Stimulated activated CD8-positive, alpha-beta memory T cell treated with anti-CD3 and anti-CD28 coated beads, Interleukin-4, amount 100 ng/mL, for 1 hour (primary cell): Measurements from ENCODE around the gene NDUFA7.
"Not testable (repeated sequence)": the region's sequence is repeated elsewhere in the genome, so short reads cannot be mapped to it uniquely, and the experiment has no call there.

Experiments
- DNase-seq, 2 donors: peaks; one replicate each; pipeline ENCODE4 v3.0.0-alpha.2; 2020; ENCODE audit warnings: low read depth in 2 of 2, low spot score in 1 of 2

Gene NDUFA7

DNA sequence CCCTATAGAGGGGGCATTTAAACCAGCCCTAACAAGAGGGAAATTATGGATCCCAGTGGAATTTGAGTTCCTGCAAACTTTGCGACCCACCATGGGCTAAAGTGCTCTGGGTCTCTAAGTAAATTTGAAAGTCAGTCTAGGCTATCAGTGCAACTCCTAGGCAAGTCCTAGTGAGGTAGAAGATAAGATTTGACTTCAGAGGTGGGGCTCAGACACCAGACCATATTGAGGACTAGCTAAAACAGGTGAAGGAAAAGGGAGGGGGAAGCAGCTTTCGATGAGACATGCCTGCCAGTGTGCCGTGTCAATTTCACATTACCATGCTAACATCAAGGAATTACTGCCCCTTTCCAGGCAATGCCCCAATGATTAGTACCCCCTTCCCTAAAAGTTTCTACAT lies 51.5 kb downstream of the NDUFA7 start:
- DNase-seq: no peak

DNA sequence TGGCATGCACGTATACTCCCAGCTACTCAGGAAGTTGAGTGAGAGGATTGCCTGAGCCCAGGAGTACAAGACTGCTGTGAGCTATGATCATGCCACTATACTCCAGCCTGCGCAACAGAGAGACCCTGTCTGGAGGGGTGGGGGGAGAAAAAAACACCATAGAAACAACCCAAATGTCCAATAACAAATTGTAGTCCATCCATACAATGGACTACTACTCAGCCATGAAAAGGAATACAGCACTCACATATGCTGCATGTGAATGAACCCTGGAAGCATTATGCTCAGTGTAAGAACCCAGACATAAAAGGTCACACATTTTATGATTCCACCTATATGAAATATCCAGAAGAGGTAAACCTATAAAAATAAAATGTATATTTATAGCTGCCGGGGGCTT lies 55.3 kb downstream of the NDUFA7 start:
- no peak for DNase-seq

DNA sequence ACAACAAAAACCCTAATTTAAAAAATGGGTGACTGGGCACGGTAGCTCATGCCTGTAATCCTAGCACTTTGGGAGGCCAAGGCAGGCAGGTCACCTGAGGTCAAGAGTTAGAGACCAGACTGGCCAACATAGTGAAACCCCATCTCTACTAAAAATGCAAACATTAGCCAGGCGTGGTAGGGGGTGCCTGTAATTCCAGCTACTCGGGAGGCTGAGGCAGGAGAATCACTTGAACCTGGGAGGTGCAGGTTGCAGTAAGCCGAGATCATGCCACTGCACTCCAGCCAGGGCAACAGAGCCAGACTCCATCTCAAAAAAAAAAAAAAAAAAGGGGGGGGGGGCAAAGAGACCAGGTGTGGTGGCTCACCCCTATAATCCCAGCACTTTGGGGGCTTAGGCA lies 56.9 kb downstream of the NDUFA7 start:
- not testable (repeated sequence) for DNase-seq

DNA sequence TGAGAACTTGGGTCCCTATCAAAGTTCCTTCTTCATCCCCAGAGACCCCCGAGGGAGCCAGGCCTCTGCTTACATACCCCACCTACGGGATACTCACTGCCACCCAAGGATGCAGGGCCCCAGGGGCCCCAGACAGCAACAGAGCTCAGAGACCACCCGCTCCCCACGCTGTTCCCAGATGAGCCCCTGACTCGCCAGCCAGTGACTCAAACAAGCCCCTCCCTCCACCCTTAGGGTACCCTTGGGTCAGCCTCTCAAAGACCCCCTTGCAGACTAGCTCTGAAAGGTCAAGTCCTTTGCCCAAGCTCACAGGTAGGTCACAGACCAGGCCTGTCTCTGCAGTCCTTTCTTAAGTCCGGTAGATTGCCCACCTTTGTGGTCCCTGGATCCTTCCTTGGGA lies 58.7 kb downstream of the NDUFA7 start:
- DNase-seq: no peak

DNA sequence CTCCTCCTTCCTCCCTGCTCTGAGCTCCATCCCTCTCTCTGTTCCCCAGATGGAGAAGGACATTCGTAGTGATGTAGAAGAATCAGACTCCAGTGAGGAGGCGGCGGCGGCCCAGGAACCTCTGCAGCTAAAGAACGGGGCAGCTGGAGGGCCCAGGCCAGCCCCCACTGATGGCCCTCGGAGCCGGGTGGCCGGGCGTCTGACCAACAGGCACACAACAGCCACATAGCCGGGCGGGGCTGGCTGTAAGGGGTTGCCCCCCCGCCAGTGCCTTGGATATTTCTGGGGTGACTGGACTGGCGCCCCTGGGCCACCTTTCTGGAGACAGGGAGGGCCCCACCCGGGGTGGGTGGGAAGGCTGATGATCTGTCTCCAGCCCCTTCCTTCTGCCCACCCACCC lies 59.3 kb downstream of the NDUFA7 start:
- no peak for DNase-seq

DNA sequence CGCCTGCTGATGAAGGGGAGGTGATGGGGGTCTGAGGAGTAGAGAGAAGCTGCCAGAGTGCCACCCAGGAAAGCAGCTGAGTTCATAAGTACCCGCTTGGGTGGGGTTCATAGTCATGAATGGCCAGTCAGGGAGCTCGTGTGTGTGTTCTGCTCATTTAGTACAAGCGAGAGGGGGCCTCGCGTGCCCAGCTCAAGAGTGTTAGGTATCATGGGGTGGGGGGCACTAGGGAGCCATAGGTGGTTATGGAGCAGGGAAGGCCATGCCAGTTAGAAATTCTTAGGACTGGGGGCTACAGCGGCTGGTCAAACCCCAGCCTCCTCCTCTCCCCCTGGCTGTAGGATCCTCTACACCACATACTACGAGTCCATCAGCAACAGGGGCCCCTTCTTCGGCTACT lies 59.8 kb downstream of the NDUFA7 start:
- DNase-seq: no peak
